GM23338 (cell line): Measurements from ENCODE around the gene OSER1. TPM values are rescaled to one million over a fixed set of nuclear protein-coding genes. Genes with fewer than 3 reads are reported as not detected.

Experiments
- ATAC-seq: fragments of 200-7000 bp; cut with Tn5 transposase; 3 replicates; pipeline ENCODE4 v1.9.1; 2020
- DNase-seq: peaks from one replicate; pipeline ENCODE4 v3.0.0-alpha.2; 2015; ENCODE audit warnings: low spot score
- H2AFZ ChIP-seq: fragments of 200-600 bp; sonication (generic); 2 replicates; pipeline ENCODE4 v1.8.0; 2016; ENCODE audit warnings: antibody characterized with exemption, mild to moderate bottlenecking, moderate library complexity
- H3F3A ChIP-seq: fragments of 200-600 bp; sonication (generic); replicated peaks from 2 replicates; pipeline ENCODE4 v1.8.0; 2017; ENCODE audit warnings: antibody characterized with exemption, mixed run types, low read depth
- H3K27ac ChIP-seq: fragments of 200-600 bp; sonication (generic); 2 replicates; pipeline ENCODE4 v1.6.1; 2016; ENCODE audit warnings: low read depth
- H3K27me3 ChIP-seq: fragments of 200-600 bp; sonication (generic); 2 replicates; pipeline ENCODE4 v1.8.0; 2016; ENCODE audit warnings: mild to moderate bottlenecking, mixed run types, moderate library complexity; ENCODE audit not compliant: insufficient read depth
- H3K36me3 ChIP-seq: fragments of 200-600 bp; sonication (generic); 2 replicates; pipeline ENCODE4 v1.8.0; 2016; ENCODE audit warnings: mild to moderate bottlenecking; ENCODE audit not compliant: insufficient read depth
- H3K4me1 ChIP-seq: fragments of 200-600 bp; sonication (generic); 2 replicates; pipeline ENCODE4 v1.8.0; 2016; ENCODE audit warnings: mild to moderate bottlenecking, moderate library complexity; ENCODE audit not compliant: insufficient read depth
- H3K4me2 ChIP-seq: fragments of 200-600 bp; sonication (generic); 2 replicates; pipeline ENCODE4 v1.7.1; 2017; ENCODE audit warnings: mixed run types
- H3K4me3 ChIP-seq: fragments of 200-600 bp; sonication (generic); 2 replicates; pipeline ENCODE4 v1.6.1; 2016; ENCODE audit warnings: mixed run types
- H3K79me2 ChIP-seq: fragments of 200-600 bp; sonication (generic); replicated peaks from 2 replicates; pipeline ENCODE4 v1.8.0; 2017; ENCODE audit warnings: mild to moderate bottlenecking; ENCODE audit not compliant: insufficient read depth
- H3K9me2 ChIP-seq: fragments of 200-600 bp; sonication (generic); 2 replicates; pipeline ENCODE4 v1.8.0; 2017; ENCODE audit not compliant: insufficient read depth
- H4K20me1 ChIP-seq: fragments of 200-600 bp; sonication (generic); replicated peaks from 2 replicates; pipeline ENCODE4 v1.8.0; 2017; ENCODE audit warnings: mild to moderate bottlenecking; ENCODE audit not compliant: insufficient read depth
- H3K27ac Mint-ChIP-seq: 2 replicates; pipeline ENCODE4 v1.8.0; 2020; ENCODE audit warnings: inconsistent platforms, mild to moderate bottlenecking, moderate library complexity, mixed read lengths
- H3K27me3 Mint-ChIP-seq: 3 replicates; pipeline ENCODE4 v1.8.0; 2022; ENCODE audit warnings: low read depth, mild to moderate bottlenecking, moderate library complexity, mixed read lengths, inconsistent platforms; ENCODE audit not compliant: insufficient read depth, poor library complexity
- H3K36me3 Mint-ChIP-seq: 3 replicates; pipeline ENCODE4 v1.8.0; 2021; ENCODE audit warnings: low read depth, mild to moderate bottlenecking, inconsistent platforms, moderate library complexity, mixed read lengths
- H3K4me1 Mint-ChIP-seq: 3 replicates; pipeline ENCODE4 v1.8.0; 2020; ENCODE audit warnings: mild to moderate bottlenecking, inconsistent platforms, mixed read lengths
- H3K4me3 Mint-ChIP-seq: 3 replicates; pipeline ENCODE4 v1.8.0; 2021; ENCODE audit warnings: moderate library complexity, mild to moderate bottlenecking, inconsistent platforms, mixed read lengths
- H3K9me3 Mint-ChIP-seq: 3 replicates; pipeline ENCODE4 v1.8.0; 2020; ENCODE audit warnings: moderate library complexity, mild to moderate bottlenecking, inconsistent platforms, mixed read lengths
- CREB1 ChIP-seq: fragments of 250-450 bp; sonication (Bioruptor Pico); IDR thresholded peaks from 2 replicates; pipeline ENCODE4 v1.5.0; 2020; ENCODE audit warnings: low read depth, mild to moderate bottlenecking, moderate library complexity
- ETS1 ChIP-seq: IDR thresholded peaks from 2 replicates; pipeline ENCODE4 v1.6.1; 2016; ENCODE audit warnings: antibody characterized with exemption
- EZH2 ChIP-seq: fragments of 200-600 bp; sonication (generic); IDR thresholded peaks from one replicate; pipeline ENCODE4 v1.8.0; 2017; ENCODE audit warnings: antibody characterized with exemption, mild to moderate bottlenecking, low read depth; ENCODE audit not compliant: unreplicated experiment
- EZH2phosphoT487 ChIP-seq: fragments of 200-600 bp; sonication (generic); IDR thresholded peaks from one replicate; pipeline ENCODE4 v1.8.1; 2018; ENCODE audit warnings: antibody characterized with exemption; ENCODE audit not compliant: unreplicated experiment
- JUNB ChIP-seq: IDR thresholded peaks from one replicate; pipeline ENCODE4 v1.6.1; 2016; ENCODE audit warnings: antibody characterized with exemption; ENCODE audit not compliant: unreplicated experiment
- NANOG ChIP-seq: IDR thresholded peaks from 2 replicates; pipeline ENCODE4 v1.6.1; 2016; ENCODE audit warnings: antibody characterized with exemption, borderline replicate concordance
- POLR2AphosphoS5 ChIP-seq: IDR thresholded peaks from 2 replicates; pipeline ENCODE4 v1.6.1; 2016; ENCODE audit warnings: antibody characterized with exemption, low read depth
- REST ChIP-seq: IDR thresholded peaks from one replicate; pipeline ENCODE4 v1.6.1; 2018; ENCODE audit warnings: antibody characterized with exemption; ENCODE audit not compliant: unreplicated experiment
- STAT1 ChIP-seq: IDR thresholded peaks from one replicate; pipeline ENCODE4 v1.6.1; 2016; ENCODE audit warnings: antibody characterized with exemption; ENCODE audit not compliant: unreplicated experiment
- ZNF114 ChIP-seq: fragments of 250-450 bp; sonication (Bioruptor Pico); IDR thresholded peaks from 2 replicates; pipeline ENCODE4 v1.5.0; 2020; ENCODE audit warnings: mild to moderate bottlenecking, moderate library complexity
- ZNF331 ChIP-seq: fragments of 250-450 bp; sonication (Bioruptor Pico); IDR thresholded peaks from 2 replicates; pipeline ENCODE4 v1.5.0; 2020; ENCODE audit warnings: low read depth, mild to moderate bottlenecking, moderate library complexity
- polyA plus RNA-seq: library from polyadenylated mRNA; unstranded; fragments of >200 nt; fragmentation: Nextera tagmentation; extraction: Ambion mirVana; gene quantifications from 2 replicates; pipeline ENCODE4 v1.2.1, GENCODE V29; 2016
- total RNA-seq: library from RNA; depleted of rRNA; stranded (reverse); fragments of >200 nt; shearing (Covaris generic); gene quantifications from 2 replicates; pipeline ENCODE4 v1.2.3, GENCODE V29; 2014
- TF ChIP-seq, protein P1 (sequence below): fragments of 250-450 bp; sonication (Bioruptor Pico); IDR thresholded peaks from 2 replicates; pipeline ENCODE4 v1.5.0; 2020; ENCODE audit warnings: mild to moderate bottlenecking, moderate library complexity
- TF ChIP-seq, protein P2 (sequence below), 2 experiments: fragments of 200-600 bp in 1 of 2; sonication (generic) in 1 of 2; conservative IDR thresholded peaks; 2 replicates each; pipeline versions ENCODE4 v1.5.1 to v1.6.1; 2016 to 2017; ENCODE audit warnings: antibody characterized with exemption in 2 of 2, low read depth in 2 of 2, mild to moderate bottlenecking in 2 of 2, moderate library complexity in 1 of 2

Gene OSER1
- total and polyA plus RNA-seq, 2 experiments from 2014 or later: 25.2 to 31.1 TPM

GRCh38 chr20:44166477-44166876 lies 44.1 kb downstream of the OSER1 start:
- no peaks in the 10 kb centered on the region for H3K9me2 ChIP-seq
- H4K20me1 ChIP-seq: no peaks in the 10 kb centered on the region
- H3K4me1 ChIP-seq: no peaks in the 10 kb centered on the region
- Mint-ChIP-seq H3K27me3 (peaks cover 8% of the 10 kb centered on the region), H3K27ac (no peak overlapping the region), H3K36me3 (no peaks in the 10 kb centered on the region), H3K9me3 (no peaks in the 10 kb centered on the region; the same call in 2 of the 3 replicates), H3K4me1 (peaks cover 13% of the 10 kb centered on the region), H3K4me3 (no peak overlapping the region)
- no peak for DNase-seq
- H3F3A ChIP-seq: no peaks in the 10 kb centered on the region
- no peak for TF ChIP-seq NANOG
- TF ChIP-seq POLR2AphosphoS5: no peak
- TF ChIP-seq ETS1: no peak
- no peak for TF ChIP-seq STAT1
- no peak for TF ChIP-seq ZNF331 (CRISPR knock-in tag)
- no peak for TF ChIP-seq CREB1 (CRISPR knock-in tag)
- TF ChIP-seq, protein P1, sequence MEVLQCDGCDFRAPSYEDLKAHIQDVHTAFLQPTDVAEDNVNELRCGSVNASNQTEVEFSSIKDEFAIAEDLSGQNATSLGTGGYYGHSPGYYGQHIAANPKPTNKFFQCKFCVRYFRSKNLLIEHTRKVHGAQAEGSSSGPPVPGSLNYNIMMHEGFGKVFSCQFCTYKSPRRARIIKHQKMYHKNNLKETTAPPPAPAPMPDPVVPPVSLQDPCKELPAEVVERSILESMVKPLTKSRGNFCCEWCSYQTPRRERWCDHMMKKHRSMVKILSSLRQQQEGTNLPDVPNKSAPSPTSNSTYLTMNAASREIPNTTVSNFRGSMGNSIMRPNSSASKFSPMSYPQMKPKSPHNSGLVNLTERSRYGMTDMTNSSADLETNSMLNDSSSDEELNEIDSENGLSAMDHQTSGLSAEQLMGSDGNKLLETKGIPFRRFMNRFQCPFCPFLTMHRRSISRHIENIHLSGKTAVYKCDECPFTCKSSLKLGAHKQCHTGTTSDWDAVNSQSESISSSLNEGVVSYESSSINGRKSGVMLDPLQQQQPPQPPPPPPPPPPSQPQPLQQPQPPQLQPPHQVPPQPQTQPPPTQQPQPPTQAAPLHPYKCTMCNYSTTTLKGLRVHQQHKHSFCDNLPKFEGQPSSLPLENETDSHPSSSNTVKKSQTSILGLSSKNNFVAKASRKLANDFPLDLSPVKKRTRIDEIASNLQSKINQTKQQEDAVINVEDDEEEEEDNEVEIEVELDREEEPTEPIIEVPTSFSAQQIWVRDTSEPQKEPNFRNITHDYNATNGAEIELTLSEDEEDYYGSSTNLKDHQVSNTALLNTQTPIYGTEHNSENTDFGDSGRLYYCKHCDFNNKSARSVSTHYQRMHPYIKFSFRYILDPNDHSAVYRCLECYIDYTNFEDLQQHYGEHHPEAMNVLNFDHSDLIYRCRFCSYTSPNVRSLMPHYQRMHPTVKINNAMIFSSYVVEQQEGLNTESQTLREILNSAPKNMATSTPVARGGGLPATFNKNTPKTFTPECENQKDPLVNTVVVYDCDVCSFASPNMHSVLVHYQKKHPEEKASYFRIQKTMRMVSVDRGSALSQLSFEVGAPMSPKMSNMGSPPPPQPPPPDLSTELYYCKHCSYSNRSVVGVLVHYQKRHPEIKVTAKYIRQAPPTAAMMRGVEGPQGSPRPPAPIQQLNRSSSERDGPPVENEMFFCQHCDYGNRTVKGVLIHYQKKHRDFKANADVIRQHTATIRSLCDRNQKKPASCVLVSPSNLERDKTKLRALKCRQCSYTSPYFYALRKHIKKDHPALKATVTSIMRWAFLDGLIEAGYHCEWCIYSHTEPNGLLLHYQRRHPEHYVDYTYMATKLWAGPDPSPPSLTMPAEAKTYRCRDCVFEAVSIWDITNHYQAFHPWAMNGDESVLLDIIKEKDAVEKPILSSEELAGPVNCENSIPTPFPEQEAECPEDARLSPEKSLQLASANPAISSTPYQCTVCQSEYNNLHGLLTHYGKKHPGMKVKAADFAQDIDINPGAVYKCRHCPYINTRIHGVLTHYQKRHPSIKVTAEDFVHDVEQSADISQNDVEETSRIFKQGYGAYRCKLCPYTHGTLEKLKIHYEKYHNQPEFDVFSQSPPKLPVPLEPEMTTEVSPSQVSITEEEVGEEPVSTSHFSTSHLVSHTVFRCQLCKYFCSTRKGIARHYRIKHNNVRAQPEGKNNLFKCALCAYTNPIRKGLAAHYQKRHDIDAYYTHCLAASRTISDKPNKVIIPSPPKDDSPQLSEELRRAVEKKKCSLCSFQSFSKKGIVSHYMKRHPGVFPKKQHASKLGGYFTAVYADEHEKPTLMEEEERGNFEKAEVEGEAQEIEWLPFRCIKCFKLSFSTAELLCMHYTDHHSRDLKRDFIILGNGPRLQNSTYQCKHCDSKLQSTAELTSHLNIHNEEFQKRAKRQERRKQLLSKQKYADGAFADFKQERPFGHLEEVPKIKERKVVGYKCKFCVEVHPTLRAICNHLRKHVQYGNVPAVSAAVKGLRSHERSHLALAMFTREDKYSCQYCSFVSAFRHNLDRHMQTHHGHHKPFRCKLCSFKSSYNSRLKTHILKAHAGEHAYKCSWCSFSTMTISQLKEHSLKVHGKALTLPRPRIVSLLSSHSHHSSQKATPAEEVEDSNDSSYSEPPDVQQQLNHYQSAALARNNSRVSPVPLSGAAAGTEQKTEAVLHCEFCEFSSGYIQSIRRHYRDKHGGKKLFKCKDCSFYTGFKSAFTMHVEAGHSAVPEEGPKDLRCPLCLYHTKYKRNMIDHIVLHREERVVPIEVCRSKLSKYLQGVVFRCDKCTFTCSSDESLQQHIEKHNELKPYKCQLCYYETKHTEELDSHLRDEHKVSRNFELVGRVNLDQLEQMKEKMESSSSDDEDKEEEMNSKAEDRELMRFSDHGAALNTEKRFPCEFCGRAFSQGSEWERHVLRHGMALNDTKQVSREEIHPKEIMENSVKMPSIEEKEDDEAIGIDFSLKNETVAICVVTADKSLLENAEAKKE: no peak
- TF ChIP-seq ZNF114 (CRISPR knock-in tag): no peak
- TF ChIP-seq, protein P2, sequence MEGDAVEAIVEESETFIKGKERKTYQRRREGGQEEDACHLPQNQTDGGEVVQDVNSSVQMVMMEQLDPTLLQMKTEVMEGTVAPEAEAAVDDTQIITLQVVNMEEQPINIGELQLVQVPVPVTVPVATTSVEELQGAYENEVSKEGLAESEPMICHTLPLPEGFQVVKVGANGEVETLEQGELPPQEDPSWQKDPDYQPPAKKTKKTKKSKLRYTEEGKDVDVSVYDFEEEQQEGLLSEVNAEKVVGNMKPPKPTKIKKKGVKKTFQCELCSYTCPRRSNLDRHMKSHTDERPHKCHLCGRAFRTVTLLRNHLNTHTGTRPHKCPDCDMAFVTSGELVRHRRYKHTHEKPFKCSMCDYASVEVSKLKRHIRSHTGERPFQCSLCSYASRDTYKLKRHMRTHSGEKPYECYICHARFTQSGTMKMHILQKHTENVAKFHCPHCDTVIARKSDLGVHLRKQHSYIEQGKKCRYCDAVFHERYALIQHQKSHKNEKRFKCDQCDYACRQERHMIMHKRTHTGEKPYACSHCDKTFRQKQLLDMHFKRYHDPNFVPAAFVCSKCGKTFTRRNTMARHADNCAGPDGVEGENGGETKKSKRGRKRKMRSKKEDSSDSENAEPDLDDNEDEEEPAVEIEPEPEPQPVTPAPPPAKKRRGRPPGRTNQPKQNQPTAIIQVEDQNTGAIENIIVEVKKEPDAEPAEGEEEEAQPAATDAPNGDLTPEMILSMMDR (conservative IDR thresholded peaks at IDR 0.05; ENCODE audit: low read depth in 2 of 2): no peak
- TF ChIP-seq EZH2: no peak
- TF ChIP-seq JUNB: no peak
- no peak for TF ChIP-seq REST
- TF ChIP-seq EZH2phosphoT487: no peak
- H3K79me2 ChIP-seq: no peaks in the 10 kb centered on the region
- H3K27me3 ChIP-seq: no peaks in the 10 kb centered on the region
- no peak for ATAC-seq
- H3K4me2 ChIP-seq: no peak overlapping the region
- no peak overlapping the region for H2AFZ ChIP-seq
- H3K36me3 ChIP-seq: no peaks in the 10 kb centered on the region
- no peak overlapping the region for H3K4me3 ChIP-seq
- no peak overlapping the region for H3K27ac ChIP-seq
